Activated B cell treated with CpG ODN at 0.5 μM for 24 hours (primary cell): ENCODE results near the gene PODNL1. TPM values are rescaled to one million over a fixed set of nuclear protein-coding genes. Genes with fewer than 3 reads are reported as not detected.

Experiments used
- ATAC-seq: fragments of 200-7000 bp; cut with Tn5 transposase; one replicate; pipeline ENCODE4 v1.10.0; 2021; ENCODE audit warnings: low read depth, mild to moderate bottlenecking, moderate library complexity
- CTCF ChIA-PET: fragments of 350-600 bp; sonication (Branson Sonifier 250); formaldehyde crosslinking; loops from one replicate; lab custom pipeline; 2021; ENCODE audit warnings: antibody characterized with exemption; lab: Charles Lee
- POLR2A ChIA-PET: fragments of 350-600 bp; sonication (Branson Sonifier 250); formaldehyde crosslinking; loops from one replicate; lab custom pipeline; 2021; ENCODE audit warnings: antibody characterized with exemption; lab: Charles Lee
- DNase-seq: peaks from one replicate; pipeline ENCODE4 v3.0.0; 2022
- H3K27ac Mint-ChIP-seq: one replicate; pipeline ENCODE4 v1.8.0; 2020; ENCODE audit warnings: mixed read lengths
- H3K27me3 Mint-ChIP-seq: one replicate; pipeline ENCODE4 v1.8.0; 2021; ENCODE audit warnings: mixed read lengths
- H3K36me3 Mint-ChIP-seq: one replicate; pipeline ENCODE4 v1.8.0; 2021; ENCODE audit warnings: low read depth, mixed read lengths
- H3K4me1 Mint-ChIP-seq: one replicate; pipeline ENCODE4 v1.8.0; 2021; ENCODE audit warnings: mixed read lengths
- H3K4me3 Mint-ChIP-seq: one replicate; pipeline ENCODE4 v1.8.0; 2020; ENCODE audit warnings: mild to moderate bottlenecking, mixed read lengths
- H3K9me3 Mint-ChIP-seq: one replicate; pipeline ENCODE4 v1.8.0; 2020; ENCODE audit warnings: mixed read lengths
- CTCF ChIP-seq: fragments of 200-600 bp; IDR thresholded peaks from one replicate; pipeline ENCODE4 v1.8.0; 2022; ENCODE audit warnings: antibody characterized with exemption, mild to moderate bottlenecking
- intact Hi-C: fragments of 100-400 bp; cut with micrococcal nuclease; formaldehyde crosslinking; loops from one replicate; pipeline ENCODE4 v1.15.1; 2024
- total RNA-seq: library from RNA; stranded (reverse); gene quantifications from 2 replicates; pipeline ENCODE4 v1.2.3, GENCODE V29; 2022

PODNL1 gene
- total RNA-seq, 1 donor from 2014 or later = not detected

- DNase-seq (no peak), ATAC-seq (no peak)
- POLR2A ChIA-PET = no interaction called here
- no peak overlapping the region for H3K27ac Mint-ChIP-seq
- H3K4me1 Mint-ChIP-seq = no peaks in the 10 kb centered on the region
- no peaks in the 10 kb centered on the region for H3K36me3 Mint-ChIP-seq
- intact Hi-C loops = no loop called here
- no peak for TF ChIP-seq CTCF
- H3K9me3 Mint-ChIP-seq = no peaks in the 10 kb centered on the region
- CTCF ChIA-PET = no interaction called here
- H3K4me3 Mint-ChIP-seq = no peak overlapping the region
- H3K27me3 Mint-ChIP-seq = peaks cover 3% of the 10 kb centered on the region
Measured at GRCh38 chr19:13888281-13888680, 49.9 kb downstream of the PODNL1 start.

- Mint-ChIP-seq H3K36me3 (no peaks in the 10 kb centered on the region), H3K4me1 (peaks cover under 1% of the 10 kb centered on the region), H3K27ac (no peak overlapping the region), H3K4me3 (no peak overlapping the region), H3K9me3 (no peaks in the 10 kb centered on the region), H3K27me3 (peaks cover 3% of the 10 kb centered on the region)
- CTCF ChIA-PET = interaction anchor here (1.5 kb wide), 1 partner anchor 144 kb away, joined by 3 read pairs; the partner anchor contains the start of gene IL27RA
- TF ChIP-seq CTCF = no peak
- POLR2A ChIA-PET = interaction anchor here (0.5 to 0.7 kb wide), 2 partner anchors 289 to 599 kb away, joined by 3 read pairs; no protein-coding TSS in a partner anchor
- intact Hi-C loops = no loop called here
- ATAC-seq = no peak
- no peak for DNase-seq
Measured at GRCh38 chr19:13887517-13887916, 50.7 kb downstream of the PODNL1 start.

- peaks cover 3% of the 10 kb centered on the region for H3K27me3 Mint-ChIP-seq
- H3K4me3 Mint-ChIP-seq = no peak overlapping the region
- ATAC-seq = no peak
- no peaks in the 10 kb centered on the region for H3K36me3 Mint-ChIP-seq
- no peak for DNase-seq
- CTCF ChIA-PET = interaction anchor here (1.5 kb wide), 1 partner anchor 145 kb away, joined by 3 read pairs; the partner anchor contains the start of gene IL27RA
- no peak for TF ChIP-seq CTCF
- H3K4me1 Mint-ChIP-seq = peaks cover 6% of the 10 kb centered on the region
- intact Hi-C loops = no loop called here
- no peaks in the 10 kb centered on the region for H3K9me3 Mint-ChIP-seq
- H3K27ac Mint-ChIP-seq = no peak overlapping the region
- POLR2A ChIA-PET = interaction anchor here (0.5 kb wide), 1 partner anchor 600 kb away, joined by 3 read pairs; no protein-coding TSS in a partner anchor
Measured at GRCh38 chr19:13887018-13887436, 51.2 kb downstream of the PODNL1 start.

GRCh38 chr19:13885826-13886365 is 52.3 kb downstream of the PODNL1 start:
- intact Hi-C loops = no loop called here
- H3K36me3 Mint-ChIP-seq = no peaks in the 10 kb centered on the region
- CTCF ChIA-PET = interaction anchor here (1.5 kb wide), 1 partner anchor 146 kb away, joined by 3 read pairs; the partner anchor contains the start of gene IL27RA
- peaks cover 17% of the 10 kb centered on the region for H3K4me1 Mint-ChIP-seq
- no peak overlapping the region for H3K4me3 Mint-ChIP-seq
- H3K9me3 Mint-ChIP-seq = no peaks in the 10 kb centered on the region
- DNase-seq (no peak), ATAC-seq (no peak)
- POLR2A ChIA-PET = interaction anchor here (1.4 kb wide), 1 partner anchor 146 kb away, joined by 4 read pairs; the partner anchor contains the start of gene IL27RA
- peaks cover 3% of the 10 kb centered on the region for H3K27me3 Mint-ChIP-seq
- H3K27ac Mint-ChIP-seq = no peak overlapping the region
- no peak for TF ChIP-seq CTCF

GRCh38 chr19:13884726-13885591 is 53.3 kb downstream of the PODNL1 start:
- intact Hi-C loops = no loop called here
- Mint-ChIP-seq H3K27me3 (peaks cover 3% of the 10 kb centered on the region), H3K27ac (no peak overlapping the region), H3K4me1 (peaks cover 25% of the 10 kb centered on the region), H3K9me3 (no peaks in the 10 kb centered on the region), H3K4me3 (no peak overlapping the region), H3K36me3 (no peaks in the 10 kb centered on the region)
- ATAC-seq (no peak), DNase-seq (no peak)
- POLR2A ChIA-PET = interaction anchor here (0.5 to 1.4 kb wide), 2 partner anchors 26 to 147 kb away, joined by 4 to 5 read pairs; partner anchors contain the start of gene IL27RA
- no peak for TF ChIP-seq CTCF
- CTCF ChIA-PET = interaction anchor here (0.7 kb wide), 1 partner anchor 296 kb away, joined by 4 read pairs; no protein-coding TSS in a partner anchor
